GM12878 (cell line): Measurements from ENCODE around the gene SLC5A10. TPM values are rescaled to one million over a fixed set of nuclear protein-coding genes. Genes with fewer than 3 reads are reported as not detected.

Source experiments
- ATAC-seq: fragments of 200-7000 bp; cut with Tn5 transposase; 3 replicates; pipeline ENCODE4 v1.9.1; 2020; ENCODE audit warnings: mild to moderate bottlenecking, moderate library complexity
- BruUV-seq: library from RNA; stranded (reverse); fragments of 400-500 nt; replicated peaks from 2 replicates; lab custom pipeline; 2021; lab: Mats Ljungman, UMichigan
- CTCF ChIA-PET: fragments of 300-600 bp; sonication (Branson Sonifier 250); formaldehyde crosslinking; extraction: SDS; loops from one replicate; lab custom pipeline; 2021; ENCODE audit warnings: inconsistent platforms; lab: Yijun Ruan, JAX
- POLR2A ChIA-PET: fragments of 350-600 bp; formaldehyde crosslinking; extraction: SDS; loops from one replicate; lab custom pipeline; 2021; ENCODE audit warnings: inconsistent platforms; lab: Charles Lee
- RAD21 ChIA-PET: fragments of 300-600 bp; sonication (Branson Sonifier 250); formaldehyde crosslinking; loops from one replicate; lab custom pipeline; 2023; ENCODE audit warnings: antibody characterized with exemption; ENCODE audit not compliant: unreplicated experiment; lab: Charles Lee
- SMC1A ChIA-PET: fragments of 300-600 bp; sonication (Branson Sonifier 250); formaldehyde crosslinking; loops from one replicate; lab custom pipeline; 2023; ENCODE audit not compliant: unreplicated experiment, uncharacterized antibody; lab: Charles Lee
- DNase-seq: peaks from one replicate; pipeline ENCODE4 v3.0.0-alpha.2; 2011; ENCODE audit warnings: low read depth, low spot score
- FAIRE-seq: peaks from 3 replicates; lab custom pipeline; 2011; peaks lifted over from hg19 to GRCh38; lab: Jason Lieb, UNC
- H2AFZ ChIP-seq: 2 replicates; pipeline ENCODE4 v1.6.0; 2011; ENCODE audit warnings: low read depth, low read length, control low read depth; ENCODE audit not compliant: control insufficient read depth
- H3K27ac ChIP-seq: 2 replicates; pipeline ENCODE4 v1.5.1; 2011; ENCODE audit warnings: control low read depth; ENCODE audit not compliant: control insufficient read depth, insufficient read depth
- H3K27me3 ChIP-seq, 2 experiments: replicated peaks in 1 of 2; 2 replicates each; pipeline versions ENCODE4 v1.6.0 to v1.6.1; 2011; ENCODE audit warnings: low read length in 1 of 2; ENCODE audit not compliant: control insufficient read depth in 2 of 2, insufficient read depth in 2 of 2
- H3K36me3 ChIP-seq, 2 experiments: 2 replicates each; pipeline ENCODE4 v1.5.1; 2011; ENCODE audit warnings: low read length in 1 of 2; ENCODE audit not compliant: control insufficient read depth in 2 of 2, insufficient read depth in 2 of 2
- H3K4me1 ChIP-seq: 2 replicates; pipeline ENCODE4 v1.6.1; 2011; ENCODE audit warnings: mild to moderate bottlenecking, low read length, moderate library complexity, mixed read lengths; ENCODE audit not compliant: control insufficient read depth, insufficient read depth
- H3K4me2 ChIP-seq: 2 replicates; pipeline ENCODE4 v1.6.0; 2011; ENCODE audit warnings: control low read depth; ENCODE audit not compliant: control insufficient read depth, insufficient read depth
- H3K4me3 ChIP-seq: fragments of 200-600 bp; sonication (generic); 2 replicates; pipeline ENCODE4 v1.5.1; 2016
- H3K79me2 ChIP-seq: 2 replicates; pipeline ENCODE4 v1.6.0; 2011; ENCODE audit warnings: low read length; ENCODE audit not compliant: control insufficient read depth, insufficient read depth
- H3K9ac ChIP-seq: 2 replicates; pipeline ENCODE4 v1.8.0; 2011; ENCODE audit warnings: low read length, control low read depth, mixed read lengths; ENCODE audit not compliant: control insufficient read depth, insufficient read depth
- H3K9me3 ChIP-seq: replicated peaks from 3 replicates; pipeline ENCODE4 v1.5.1; 2011; ENCODE audit warnings: mild to moderate bottlenecking, low read length; ENCODE audit not compliant: control insufficient read depth, insufficient read depth
- H4K20me1 ChIP-seq: 2 replicates; pipeline ENCODE4 v1.6.0; 2011; ENCODE audit not compliant: control insufficient read depth, insufficient read depth
- CEBPB ChIP-seq, 2 experiments: fragments of 150-350 bp in 1 of 2; IDR thresholded peaks; 2 replicates each; pipeline ENCODE4 v1.6.1; 2012 to 2014; ENCODE audit warnings: low read depth in 2 of 2, low read length in 2 of 2, borderline replicate concordance in 1 of 2, inconsistent platforms in 1 of 2
- CHD2 ChIP-seq: IDR thresholded peaks from 2 replicates; pipeline ENCODE4 v1.6.1; 2011; ENCODE audit warnings: low read depth, low read length, improper control_type of control experiment, borderline replicate concordance
- CREM ChIP-seq: IDR thresholded peaks from 2 replicates; pipeline ENCODE4 v1.6.1; 2014; ENCODE audit warnings: antibody characterized with exemption, low read depth
- ETV6 ChIP-seq, 2 experiments: fragments of 450-650 bp in 1 of 2; IDR thresholded peaks in 1 of 2; conservative IDR thresholded peaks in 1 of 2; 2 replicates each; pipeline ENCODE4 v1.6.1; 2014; ENCODE audit warnings: antibody characterized with exemption in 1 of 2, borderline replicate concordance in 1 of 2, low read depth in 1 of 2, mild to moderate bottlenecking in 1 of 2, moderate library complexity in 1 of 2
- FOS ChIP-seq: IDR thresholded peaks from 3 replicates; pipeline ENCODE4 v1.6.1; 2011; ENCODE audit warnings: borderline replicate concordance; ENCODE audit not compliant: insufficient read length; ENCODE audit errors: extremely low read depth
- GATAD2B ChIP-seq: fragments of 450-650 bp; conservative IDR thresholded peaks from 2 replicates; pipeline ENCODE4 v1.6.1; 2017; ENCODE audit warnings: low read depth, mild to moderate bottlenecking, moderate library complexity
- MYB ChIP-seq: fragments of 150-350 bp; IDR thresholded peaks from 2 replicates; pipeline ENCODE4 v1.6.1; 2014; ENCODE audit warnings: mild to moderate bottlenecking, low read depth, low read length, borderline replicate concordance
- POLR2AphosphoS5 ChIP-seq: IDR thresholded peaks from 2 replicates; pipeline ENCODE4 v1.6.1; 2011; ENCODE audit warnings: mild to moderate bottlenecking, low read length, inconsistent platforms
- TCF3 ChIP-seq: IDR thresholded peaks from 2 replicates; pipeline ENCODE4 v1.6.1; 2012; ENCODE audit warnings: low read depth, mild to moderate bottlenecking, low read length, borderline replicate concordance; ENCODE audit not compliant: insufficient read depth
- YBX1 ChIP-seq: fragments of 450-650 bp; IDR thresholded peaks from 2 replicates; pipeline ENCODE4 v1.6.1; 2016; ENCODE audit warnings: antibody characterized with exemption
- ZBED1 ChIP-seq: IDR thresholded peaks from 2 replicates; pipeline ENCODE4 v1.6.1; 2016; ENCODE audit warnings: borderline replicate concordance
- WGBS: methylation state at CpG from one replicate; pipeline ENCODE4 v1.1.6; 2016; ENCODE audit warnings: low lambda C conversion rate; ENCODE audit not compliant: insufficient replicate concordance, insufficient coverage; ENCODE audit errors: missing lambda C conversion rate; 5-methylcytosine and 5-hydroxymethylcytosine counted together
- in situ Hi-C: fragments of 300-500 bp; cut with MboI; formaldehyde crosslinking; loops from 9 replicates; pipeline ENCODE4 v1.14.3; 2018; ENCODE audit warnings: mixed read lengths
- intact Hi-C: fragments of 100-400 bp; cut with micrococcal nuclease; formaldehyde crosslinking; loops from one replicate; pipeline ENCODE4 v1.14.2; 2022; ENCODE audit not compliant: unreplicated experiment
- polyA plus RNA-seq, 11 experiments: library from polyadenylated mRNA; depleted of rRNA in 4 of 11; unstranded in 6 of 11; stranded (reverse) in 5 of 11; fragments of >200 nt; fragmentation: Nextera tagmentation in 4 of 11; fragmentation: Illumina TruSeq in 1 of 11; extraction: Ambion mirVana in 4 of 11; extraction: Trizol in 1 of 11; gene quantifications; 1 replicate in 1 of 11; 2 replicates in 10 of 11; pipeline versions ENCODE4 v1.2.1 to v1.2.3, GENCODE V29; 2011 to 2016; ENCODE audit warnings: inconsistent platforms in 2 of 11, missing spikeins in 2 of 11, low read depth in 1 of 11
- total RNA-seq, 4 experiments: library from RNA; depleted of rRNA in 3 of 4; stranded (reverse); fragments of >200 nt in 3 of 4; fragmentation: Illumina TruSeq in 1 of 4; extraction: Trizol in 1 of 4; gene quantifications; 2 replicates each; pipeline versions ENCODE4 v1.2.1 to v1.2.3, GENCODE V29; 2013 to 2021

SLC5A10 gene
- total and polyA plus RNA-seq, 10 of the 15 experiments (the other 5 are each of a cell fraction or from before 2014, with no cell fraction given), result under 0.01 to 0.18 (median 0.07) TPM; not detected in 4

DNA sequence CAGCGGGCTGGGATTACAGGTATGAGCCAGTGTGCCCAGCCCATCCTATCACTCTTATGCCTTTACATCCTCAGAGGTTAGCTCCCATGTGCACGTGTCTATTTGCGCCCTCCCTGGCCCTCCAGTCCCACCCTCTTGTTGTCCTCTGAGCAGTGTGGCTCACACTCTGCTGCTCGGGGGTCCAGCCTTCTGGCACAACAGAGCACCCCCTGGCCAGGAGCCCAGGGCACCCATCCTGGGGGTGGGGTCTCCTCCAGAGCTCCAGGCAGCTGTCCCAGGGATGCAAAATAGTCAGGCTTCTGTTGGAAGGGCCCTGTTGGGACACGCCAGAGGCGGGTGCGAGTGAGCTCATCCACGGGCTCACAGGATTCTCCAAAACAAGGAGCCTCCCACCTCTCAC, 64.3 kb downstream of the SLC5A10 start:
- ATAC-seq, result no peak
- no peaks in the 10 kb centered on the region for H3K27me3 ChIP-seq
- no peak for FAIRE-seq
- H3K79me2 ChIP-seq, result no peaks in the 10 kb centered on the region
- no peaks in the 10 kb centered on the region for H3K4me1 ChIP-seq
- H3K27ac ChIP-seq, result no peak overlapping the region
- TF ChIP-seq GATAD2B (no peak), FOS (no peak), CHD2 (no peak), MYB (no peak), CREM (no peak), TCF3 (no peak), POLR2AphosphoS5 (no peak), ZBED1 (no peak), YBX1 (no peak), ETV6 (conservative IDR thresholded peaks at IDR 0.05 in 1 of 2, IDR thresholded peaks at IDR 0.05 in 1 of 2; ENCODE audit: borderline replicate concordance in 1 of 2, low read depth in 1 of 2) (no peak), CEBPB (IDR thresholded peaks at IDR 0.05; ENCODE audit: borderline replicate concordance in 1 of 2, low read depth in 2 of 2, low read length in 2 of 2) (no peak)
- WGBS, result 60% methylated on average over 8 of the region's 8 CpGs
- no peak overlapping the region for H2AFZ ChIP-seq
- ChIA-PET POLR2A (no interaction called here), SMC1A (interaction anchor here (1.6 kb wide), 1 partner anchor 56 kb away, joined by 4 read pairs; no protein-coding TSS in a partner anchor), RAD21 (no interaction called here), CTCF (interaction anchor here (2.3 kb wide), 1 partner anchor 55 kb away, joined by 7 read pairs; no protein-coding TSS in a partner anchor)
- H4K20me1 ChIP-seq, result no peaks in the 10 kb centered on the region
- H3K4me2 ChIP-seq, result no peak overlapping the region
- peaks cover 0 to 3% of the 10 kb centered on the region in 2 experiments; a peak in 2 of 4 replicates for H3K36me3 ChIP-seq
- DNase-seq, result no peak
- no peak overlapping the region for H3K9ac ChIP-seq
- in situ Hi-C loops, result no loop called here
- no TSS peak for BruUV-seq
- H3K4me3 ChIP-seq, result no peak overlapping the region
- intact Hi-C loops, result no loop called here
- H3K9me3 ChIP-seq, result no peaks in the 10 kb centered on the region
